ENCODE measurements around the gene IER3.
"Not testable (repeated sequence)": the region's sequence is repeated elsewhere in the genome, so short reads cannot be mapped to it uniquely, and the experiment has no call there.

Gene IER3

GRCh38 chr6:30767944-30768301 is 23.6 kb upstream of the IER3 start:
- no peak for DNase-seq

DNA sequence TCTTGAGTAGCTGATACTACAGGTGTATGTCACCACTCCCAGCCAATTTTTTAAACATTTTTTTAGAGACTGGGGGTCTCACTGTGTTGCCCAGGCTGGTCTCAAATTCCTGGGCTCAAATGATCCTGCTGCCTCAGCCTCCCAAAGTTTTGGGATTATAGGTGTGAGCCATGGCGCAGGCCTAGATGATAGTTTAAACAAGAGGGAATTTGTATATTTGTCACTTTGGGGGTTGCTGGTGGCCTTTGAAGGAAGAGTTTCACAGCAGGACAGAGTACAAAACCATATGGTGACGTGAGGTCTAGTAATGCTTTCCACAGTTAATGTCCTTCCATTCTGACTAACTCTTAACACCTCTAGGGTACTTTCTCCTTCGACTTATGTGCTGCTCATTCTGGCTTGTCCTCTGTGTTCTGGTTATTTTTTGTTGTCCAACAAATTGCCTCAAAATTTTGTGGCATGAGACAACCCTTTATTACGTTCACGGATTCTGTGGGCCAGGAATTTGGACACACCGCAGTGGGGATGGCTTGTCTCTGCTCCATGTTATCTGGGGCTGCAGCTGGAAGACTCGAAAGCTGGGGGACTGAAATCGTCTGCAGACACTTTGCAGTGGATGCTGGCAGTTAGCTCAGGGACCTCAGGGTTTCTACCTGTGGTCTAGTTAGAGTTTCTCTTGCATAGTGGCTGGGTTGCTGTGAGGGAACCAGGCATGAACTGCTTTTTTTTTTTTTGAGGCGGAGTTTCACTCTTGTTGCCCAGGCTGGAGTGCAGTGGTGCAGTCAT is 23.0 kb upstream of the IER3 start:
- no peak for DNase-seq

DNA sequence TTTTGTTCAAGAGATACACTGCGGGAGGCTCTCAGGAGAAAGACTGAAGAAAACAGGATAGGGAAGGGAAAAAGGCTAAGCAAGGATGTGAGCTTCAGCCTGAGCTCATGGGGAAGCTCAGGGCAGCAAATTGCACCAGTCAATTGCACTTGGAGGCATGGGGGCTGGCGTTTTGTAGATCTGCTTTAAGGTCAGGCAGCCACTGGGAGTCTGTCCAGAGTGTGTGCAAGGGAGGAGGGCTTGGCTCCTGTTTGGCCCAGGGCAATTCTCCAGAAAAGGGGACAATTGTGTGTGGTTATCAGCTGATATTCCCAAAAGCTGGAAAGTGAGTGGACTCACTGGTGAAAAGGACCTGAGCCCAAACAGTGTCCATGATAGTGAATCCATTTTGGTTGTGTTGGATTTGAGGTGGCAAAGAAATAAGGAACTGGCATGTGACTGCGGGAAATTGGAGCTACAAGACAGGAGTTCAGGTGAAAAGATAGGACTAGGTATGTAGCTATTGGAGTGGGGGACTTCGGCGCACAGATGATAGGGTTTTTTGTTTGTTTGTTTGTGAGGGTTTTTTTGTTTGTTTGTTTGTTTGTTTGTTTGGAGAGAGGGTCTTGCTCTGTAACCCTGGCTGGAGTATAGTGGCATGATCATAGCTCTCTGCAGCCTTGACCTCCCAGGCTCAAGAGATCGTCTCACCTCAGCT is 22.3 kb upstream of the IER3 start:
- DNase-seq: no peak

- DNase-seq: not testable (repeated sequence)
These were observed 21.1 kb upstream of the IER3 start for GRCh38 chr6:30765495-30765894.

- DNase-seq: not testable (repeated sequence)
These were observed 20.2 kb upstream of the IER3 start for GRCh38 chr6:30764490-30765043.

DNA sequence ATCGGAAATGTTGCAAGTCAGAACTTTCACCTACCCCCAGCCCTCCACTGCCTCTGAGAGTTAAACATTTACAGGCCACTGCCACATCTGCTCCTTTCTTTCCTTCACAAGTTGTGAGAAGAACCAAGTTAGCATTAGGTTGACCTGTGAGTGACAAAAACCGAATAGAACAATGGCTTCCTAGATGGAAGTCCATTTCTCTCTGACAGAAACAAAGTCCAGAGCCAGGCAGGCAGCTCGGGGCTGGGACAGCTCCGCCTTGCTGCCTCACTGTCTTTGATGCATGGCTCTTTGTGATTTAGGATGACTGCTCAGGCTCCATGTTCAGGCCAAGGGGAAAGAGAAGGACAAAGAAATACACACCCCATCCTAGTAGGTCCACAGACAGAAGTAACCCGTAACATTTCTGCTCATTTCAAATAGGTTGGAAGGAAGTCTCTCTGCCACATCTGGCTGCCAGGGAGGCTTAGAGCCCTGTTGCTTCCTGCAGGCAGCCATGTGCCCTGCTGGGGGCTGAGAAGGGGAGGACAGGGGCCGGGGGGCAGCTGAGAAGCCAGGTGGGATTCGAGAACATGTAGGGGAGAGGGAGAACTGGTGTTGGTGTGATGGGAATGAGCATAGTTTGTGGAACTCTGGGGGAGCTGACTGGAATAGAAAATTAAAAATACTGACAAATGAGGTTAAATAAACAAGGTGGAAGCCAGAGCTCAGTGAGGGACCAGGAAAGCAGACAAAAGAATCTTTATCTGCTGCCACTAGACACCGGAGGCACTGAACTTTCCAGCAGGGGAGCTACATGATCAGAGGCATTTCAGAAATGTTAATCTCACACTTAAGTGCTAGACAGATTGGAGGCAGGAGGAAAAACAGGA is 19.5 kb upstream of the IER3 start:
- DNase-seq: peak; percentile 65

DNA sequence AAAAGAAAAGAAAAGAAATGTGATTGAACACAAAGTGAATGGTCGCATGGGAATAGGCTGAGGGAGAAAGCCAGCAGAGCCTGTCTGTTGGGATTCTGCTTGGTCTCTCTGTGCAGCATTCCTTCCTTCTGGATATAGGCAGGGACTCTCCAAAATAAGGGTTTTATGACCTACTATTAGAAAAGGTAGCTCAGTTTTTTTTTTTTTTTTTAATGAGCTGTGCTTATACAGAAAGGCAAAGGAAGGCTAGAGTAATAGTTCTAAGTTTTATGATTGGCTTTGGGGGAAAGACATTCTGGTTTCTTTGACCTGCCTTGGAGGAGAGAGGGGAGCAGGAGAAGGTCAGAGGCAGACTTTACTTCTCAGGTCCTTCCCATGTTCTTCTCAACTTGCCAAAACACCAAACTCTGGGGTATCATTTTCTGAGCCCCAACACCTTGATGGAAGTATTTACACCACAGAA is 18.8 kb upstream of the IER3 start:
- DNase-seq: no peak

DNA sequence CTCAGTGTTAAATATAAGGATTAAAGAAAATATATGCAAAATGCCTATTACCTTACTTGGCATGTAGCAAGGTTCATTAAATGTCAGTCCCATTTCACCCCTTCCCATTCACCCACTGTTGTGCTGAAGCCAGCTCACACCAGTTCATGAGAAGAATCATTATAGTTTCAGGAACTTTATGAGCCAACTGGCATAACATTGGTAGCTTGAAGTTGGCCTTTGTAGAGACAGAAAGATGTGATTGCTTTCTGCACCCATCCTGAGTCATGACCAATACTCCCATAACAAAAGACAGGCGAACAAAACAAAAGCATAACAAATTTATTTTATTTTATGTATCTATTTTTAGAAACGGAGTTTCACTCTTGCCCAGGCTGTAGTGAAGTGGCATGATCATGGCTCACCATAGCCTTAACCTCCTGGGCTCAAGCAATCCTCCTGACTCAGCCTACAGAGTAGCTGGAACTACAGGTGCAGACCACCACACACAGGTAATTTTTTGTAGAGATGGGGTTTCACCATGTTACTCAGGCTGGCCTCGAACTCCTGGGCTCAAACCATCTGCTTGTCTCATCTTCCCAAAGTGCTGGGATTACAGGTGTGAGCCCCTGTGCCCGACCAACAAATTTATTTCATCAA is 17.6 kb upstream of the IER3 start:
- no peak for DNase-seq

- DNase-seq: no peak
These were observed 16.2 kb upstream of the IER3 start for GRCh38 chr6:30760549-30760948.

DNA sequence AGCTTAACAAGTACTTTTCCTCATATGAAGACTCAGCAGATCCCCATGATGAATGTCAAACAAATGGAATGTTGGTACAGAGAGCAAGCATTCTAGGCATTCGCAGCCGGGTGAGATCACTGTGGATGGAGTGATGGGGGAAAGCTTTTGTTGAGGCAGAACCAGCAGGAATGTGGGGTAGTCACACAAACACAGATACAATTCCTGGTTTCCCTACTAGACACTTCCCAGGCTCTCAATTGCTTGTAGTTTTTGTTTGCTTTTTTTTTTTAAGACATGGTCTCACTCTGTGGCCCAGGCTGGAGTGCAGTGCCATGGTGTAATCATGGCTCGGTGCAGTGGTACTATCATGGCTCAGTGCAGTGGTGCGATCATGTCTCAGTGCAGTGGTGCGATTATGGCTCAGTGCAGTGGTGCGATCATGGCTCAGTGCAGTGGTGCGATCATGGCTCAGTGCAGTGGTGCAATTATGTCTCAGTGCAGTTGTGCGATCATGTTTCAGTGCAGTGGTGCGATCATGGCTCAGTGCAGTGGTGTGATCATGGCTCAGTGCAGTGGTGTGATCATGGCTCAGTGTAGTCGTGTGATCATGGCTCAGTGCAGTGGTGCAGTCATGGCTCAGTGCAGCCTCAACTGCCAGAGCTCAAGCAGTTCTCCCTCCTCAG is 15.4 kb upstream of the IER3 start:
- DNase-seq: no peak

DNA sequence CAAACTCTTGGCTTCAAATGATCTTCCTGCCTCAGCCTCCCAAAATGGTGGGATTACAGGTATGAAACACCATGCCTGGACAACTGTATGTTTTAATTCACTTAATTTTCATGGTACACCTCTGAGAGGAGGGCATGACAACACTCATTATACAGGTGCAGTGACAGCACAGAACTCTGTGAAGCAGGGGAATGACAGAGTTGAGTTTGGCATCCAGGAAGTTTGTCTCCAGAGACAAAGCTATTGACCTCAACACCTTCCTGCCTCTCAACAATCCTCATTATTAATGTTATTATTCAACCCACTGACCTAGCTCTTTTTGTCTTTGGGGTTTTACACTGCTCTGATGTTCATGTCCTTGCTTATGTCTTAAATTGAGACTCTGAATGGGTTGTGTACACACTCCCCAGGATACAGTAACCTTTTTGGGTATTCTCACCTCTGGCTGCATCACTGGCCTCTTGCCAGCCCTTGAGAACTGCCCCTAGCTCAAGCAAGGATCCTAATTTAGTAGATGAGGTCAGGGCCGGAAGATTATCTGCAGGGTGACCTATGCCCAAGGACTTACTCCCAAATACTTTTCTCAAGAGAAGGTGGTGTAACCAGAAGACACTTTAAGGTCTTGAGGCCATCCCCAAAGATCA is 13.0 kb upstream of the IER3 start:
- no peak for DNase-seq

GRCh38 chr6:30756405-30757003 is 12.2 kb upstream of the IER3 start:
- DNase-seq: not testable (repeated sequence)

DNA sequence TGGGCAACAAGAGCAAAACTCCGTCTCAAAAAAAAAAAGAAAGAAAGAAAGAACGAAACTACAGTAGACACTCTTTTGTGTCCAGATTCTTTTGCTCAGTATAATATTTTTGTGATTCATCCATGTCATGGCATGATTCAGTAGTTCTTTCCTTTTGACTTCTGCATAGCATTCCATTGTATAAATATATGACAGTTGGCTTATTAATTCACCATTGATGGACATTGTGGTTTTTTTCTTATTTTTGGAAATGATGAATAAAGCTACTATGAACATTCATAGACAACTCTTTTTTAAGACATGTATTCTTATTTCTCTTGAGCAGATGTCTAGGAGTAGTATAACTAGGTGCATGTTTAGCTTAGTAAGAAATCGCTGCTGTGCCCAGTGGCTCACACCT is 10.3 kb upstream of the IER3 start:
- no peak for DNase-seq

DNA sequence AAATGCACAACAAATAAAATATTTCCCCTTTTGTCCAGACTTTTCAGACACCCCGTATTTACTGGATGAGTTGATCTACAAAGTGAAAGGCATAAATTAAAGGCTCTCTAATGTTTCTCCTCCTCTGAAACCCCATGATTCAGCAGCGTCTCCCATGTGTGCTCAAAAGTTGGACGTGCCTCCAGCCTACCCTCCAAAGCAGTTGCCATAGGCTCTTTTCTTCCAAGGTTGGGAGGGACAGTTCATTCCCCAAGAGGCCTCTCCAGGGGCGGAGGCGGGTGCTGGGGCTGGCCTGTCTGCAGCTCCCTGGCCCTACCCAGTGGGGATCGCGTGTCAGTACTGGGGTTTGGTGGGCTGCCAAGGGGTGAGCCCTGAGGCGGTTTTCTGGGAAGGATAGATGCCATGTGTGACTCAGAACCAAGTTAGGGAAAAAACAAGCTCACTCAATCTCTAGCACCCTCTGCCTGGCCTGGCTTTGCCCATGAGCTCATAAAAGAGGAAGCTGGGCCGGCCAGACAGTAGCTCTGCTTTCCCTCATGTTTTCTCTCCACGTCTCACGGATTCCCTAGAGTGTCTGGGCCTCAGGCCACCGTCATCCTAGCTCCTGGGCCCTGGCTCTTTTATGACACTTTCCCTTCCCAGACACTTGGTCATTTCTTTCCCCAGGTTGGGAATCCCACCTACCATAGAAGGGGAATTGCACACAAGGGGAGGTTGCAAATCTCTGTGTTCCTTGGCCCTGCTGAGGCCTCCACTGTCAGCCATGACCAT is 8.0 kb upstream of the IER3 start:
- DNase-seq: no peak

- no peak for DNase-seq
These were observed 6.0 kb upstream of the IER3 start for GRCh38 chr6:30750379-30750668.

DNA sequence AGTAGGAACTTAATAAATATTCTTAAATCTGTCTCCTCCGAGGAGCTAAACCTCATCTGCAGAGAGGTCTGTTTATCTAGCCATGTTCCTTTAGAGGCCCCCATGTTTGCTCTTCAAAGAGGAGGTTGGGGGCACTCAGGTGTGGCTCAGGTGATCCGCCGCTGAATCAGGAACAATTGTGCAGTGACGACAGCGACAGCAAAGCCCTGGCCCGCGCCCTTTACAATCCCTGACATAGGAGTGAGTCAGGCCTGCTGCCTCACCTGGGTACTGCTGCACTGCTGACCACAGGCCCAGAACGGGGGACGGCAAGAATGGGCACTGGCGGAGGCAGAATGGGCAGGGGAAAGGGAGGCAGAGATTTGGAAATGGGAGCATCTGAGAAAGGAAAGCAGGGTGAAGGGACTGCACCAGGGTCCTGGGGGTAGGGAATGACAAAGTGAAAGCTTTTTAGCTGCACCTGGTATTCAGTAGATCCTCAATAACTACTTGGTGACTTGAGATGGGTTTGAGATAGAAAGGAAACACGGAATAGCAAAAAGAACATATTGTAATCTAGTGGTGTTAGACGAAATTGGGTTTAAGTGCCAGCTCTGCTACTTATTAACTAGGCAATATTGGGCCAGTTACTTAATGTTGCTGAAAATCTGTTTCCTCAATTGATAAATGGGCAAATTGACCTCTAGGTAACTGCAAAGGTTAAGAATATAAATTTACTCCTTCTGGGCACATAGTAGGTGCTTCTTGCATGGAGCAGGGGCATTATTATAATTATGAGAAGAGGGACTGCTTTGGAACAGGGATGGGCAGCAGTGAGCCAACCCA is 5.4 kb upstream of the IER3 start:
- no peak for DNase-seq

DNA sequence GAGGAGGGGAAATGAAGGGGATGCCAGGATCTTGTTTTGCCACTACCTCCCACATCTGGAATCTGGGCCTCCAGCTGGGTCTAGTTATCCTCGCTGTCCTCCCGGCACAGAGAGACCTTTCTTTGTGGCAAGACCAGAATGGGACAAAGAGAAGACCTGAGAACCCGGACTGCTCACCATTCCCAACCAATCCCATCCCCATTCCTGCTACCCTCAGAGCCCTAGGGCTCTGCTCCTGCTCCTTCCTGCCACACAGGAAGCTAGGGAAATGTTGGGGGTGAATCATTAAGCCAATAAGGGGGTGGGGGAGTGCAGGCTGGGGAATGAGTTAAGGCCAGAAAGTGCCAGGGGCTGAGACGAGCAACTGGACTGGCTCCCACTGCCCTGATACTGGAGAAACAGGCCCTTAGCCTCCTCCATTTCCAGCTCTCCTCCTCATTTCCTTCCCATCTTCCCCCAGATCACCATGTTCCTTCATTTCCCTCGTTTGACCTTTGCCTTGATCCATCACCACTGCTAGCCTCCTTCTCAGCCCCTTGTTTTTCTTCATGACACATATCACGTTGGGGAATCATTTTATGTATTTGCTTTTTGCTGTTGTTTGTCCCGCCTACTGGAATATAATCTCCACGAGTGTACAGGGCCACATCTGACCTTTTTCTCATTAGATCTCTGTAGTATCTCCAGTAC is 4.6 kb upstream of the IER3 start:
- no peak for DNase-seq

DNA sequence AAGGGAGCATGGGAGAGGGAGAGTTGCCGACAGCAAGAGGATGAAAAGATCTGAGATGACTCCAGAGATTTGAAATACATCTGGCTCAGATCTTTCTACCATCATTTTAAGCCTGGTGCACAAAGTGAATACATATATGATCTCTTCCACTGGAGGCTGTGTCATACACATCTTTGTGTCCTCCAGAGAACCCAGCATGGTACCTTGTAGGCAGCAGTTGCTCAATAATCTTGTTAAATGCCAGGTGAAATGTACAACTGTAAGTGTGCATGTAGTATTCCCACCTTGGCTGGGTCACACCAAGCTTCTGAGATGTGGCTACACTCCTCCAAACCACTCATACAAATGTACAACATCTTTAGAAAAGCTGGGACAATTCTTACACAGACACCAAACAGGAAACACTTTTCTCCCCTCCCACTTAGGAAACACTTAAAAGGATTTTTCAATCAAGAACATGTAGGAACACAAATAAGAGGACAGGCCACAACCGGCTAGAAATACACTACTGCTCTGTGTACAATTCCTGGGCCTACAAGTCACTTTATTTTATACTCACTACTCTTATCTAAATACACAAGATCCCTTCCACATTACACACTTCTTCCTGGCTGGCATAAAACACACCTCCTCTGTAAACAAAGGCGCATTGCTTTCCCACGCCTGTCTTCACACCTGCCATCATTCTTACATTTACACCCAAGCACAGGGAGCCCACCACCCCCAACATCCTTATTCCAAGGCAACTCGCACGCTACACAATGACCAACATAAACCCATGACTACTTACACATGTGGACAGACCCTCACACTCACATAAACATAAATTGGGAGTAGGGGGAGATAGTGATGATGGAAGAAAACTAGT is 3.8 kb upstream of the IER3 start:
- DNase-seq: no peak
